ENCODE results near the gene RPTOR. TPM values are rescaled to one million over a fixed set of nuclear protein-coding genes. Genes with fewer than 3 reads are reported as not detected.

RPTOR gene
- total and polyA plus RNA-seq, 2 donors (not counting 3 experiments of a cell fraction or from before 2014, with no cell fraction given), result 10.7 to 41.8 TPM

- no peak for FAIRE-seq
- dilution Hi-C loops (cut with MboI; ENCODE audit: extremely low pct_ligation_motif_present, low sequenced_read_pairs), result no loop called here
- no TSS peak for BruUV-seq (replicated peaks)
These were observed 417.1 kb downstream of the RPTOR start for GRCh38 chr17:80961541-80962330.

More at GRCh38 chr17:80961541-80962330, 417.1 kb downstream of the RPTOR start:
- Histone ChIP-seq H3K27me3 (ENCODE audit: control insufficient read depth in 2 of 2, insufficient read depth in 2 of 2, low read length in 2 of 2) (no peaks in the 10 kb centered on the region), H3K9ac (replicated peaks; ENCODE audit: extremely low read depth, insufficient read depth, low read length) (no peak overlapping the region), H4K20me1 (replicated peaks; ENCODE audit: control insufficient read depth, extremely low read depth, insufficient read depth, low read length) (no peaks in the 10 kb centered on the region), H3K79me2 (ENCODE audit: control insufficient read depth, insufficient read depth, low read length) (no peaks in the 10 kb centered on the region), H3K9me1 (replicated peaks; ENCODE audit: control insufficient read depth, extremely low read depth, insufficient read depth, low read length) (no peaks in the 10 kb centered on the region), H3K27ac (ENCODE audit: insufficient read depth, low read depth, low read length) (no peak overlapping the region), H3K4me3 (replicated peaks in 1 of 3; ENCODE audit: insufficient read depth in 1 of 3, low read depth in 1 of 3, low read length in 3 of 3) (no peak overlapping the region), H3K4me1 (ENCODE audit: control insufficient read depth, extremely low read depth, insufficient read depth, low read length) (no peaks in the 10 kb centered on the region), H3K9me3 (replicated peaks; ENCODE audit: control insufficient read depth, insufficient read depth, low read length) (no peaks in the 10 kb centered on the region), H2AFZ (ENCODE audit: low read depth, low read length) (no peak overlapping the region), H3K36me3 (ENCODE audit: control insufficient read depth in 2 of 2, extremely low read depth in 1 of 2, insufficient read depth in 2 of 2, low read length in 2 of 2) (no peaks in the 10 kb centered on the region), H3K4me2 (ENCODE audit: insufficient read depth, low read length) (no peak overlapping the region)
- TF ChIP-seq POLR2A (IDR thresholded peaks at IDR 0.05; ENCODE audit: low read depth, low read length) (no peak), MYC (IDR thresholded peaks at IDR 0.05; ENCODE audit: low read depth, low read length) (no peak), FOS (IDR thresholded peaks at IDR 0.05; ENCODE audit: borderline replicate concordance, insufficient read depth, low read length) (no peak), JUN (IDR thresholded peaks at IDR 0.05; ENCODE audit: borderline replicate concordance, insufficient read depth, insufficient read length, low read depth) (no peak), MAX (IDR thresholded peaks at IDR 0.05; ENCODE audit: insufficient read depth, insufficient read length) (no peak), POLR2AphosphoS5 (IDR thresholded peaks at IDR 0.05; ENCODE audit: insufficient read depth, low read depth, low read length) (no peak), EZH2 (IDR thresholded peaks at IDR 0.05; ENCODE audit: borderline replicate concordance, low read depth, low read length, severe bottlenecking) (no peak), GATA2 (IDR thresholded peaks at IDR 0.05; ENCODE audit: insufficient read depth, insufficient read length, low read depth, low read length) (no peak)
- TF ChIP-seq, protein P1, sequence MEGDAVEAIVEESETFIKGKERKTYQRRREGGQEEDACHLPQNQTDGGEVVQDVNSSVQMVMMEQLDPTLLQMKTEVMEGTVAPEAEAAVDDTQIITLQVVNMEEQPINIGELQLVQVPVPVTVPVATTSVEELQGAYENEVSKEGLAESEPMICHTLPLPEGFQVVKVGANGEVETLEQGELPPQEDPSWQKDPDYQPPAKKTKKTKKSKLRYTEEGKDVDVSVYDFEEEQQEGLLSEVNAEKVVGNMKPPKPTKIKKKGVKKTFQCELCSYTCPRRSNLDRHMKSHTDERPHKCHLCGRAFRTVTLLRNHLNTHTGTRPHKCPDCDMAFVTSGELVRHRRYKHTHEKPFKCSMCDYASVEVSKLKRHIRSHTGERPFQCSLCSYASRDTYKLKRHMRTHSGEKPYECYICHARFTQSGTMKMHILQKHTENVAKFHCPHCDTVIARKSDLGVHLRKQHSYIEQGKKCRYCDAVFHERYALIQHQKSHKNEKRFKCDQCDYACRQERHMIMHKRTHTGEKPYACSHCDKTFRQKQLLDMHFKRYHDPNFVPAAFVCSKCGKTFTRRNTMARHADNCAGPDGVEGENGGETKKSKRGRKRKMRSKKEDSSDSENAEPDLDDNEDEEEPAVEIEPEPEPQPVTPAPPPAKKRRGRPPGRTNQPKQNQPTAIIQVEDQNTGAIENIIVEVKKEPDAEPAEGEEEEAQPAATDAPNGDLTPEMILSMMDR (IDR thresholded peaks at IDR 0.05; ENCODE audit: extremely low read depth in 1 of 2, insufficient read depth in 1 of 2, low read depth in 1 of 2, low read length in 2 of 2), result no peak
- intact Hi-C loops (cut with micrococcal nuclease), result no loop called here
- DNase-seq (ENCODE audit: low read depth, low spot score), result no peak
- ChIA-PET CTCF (interaction anchor here (1.3 kb wide), 1 partner anchor 535 kb away, joined by 6 read pairs; no protein-coding TSS in a partner anchor), POLR2A (no interaction called here)

Data from endothelial cell of umbilical vein (primary cell).